ENCODE results near the gene DUT. TPM values are rescaled to one million over a fixed set of nuclear protein-coding genes. Genes with fewer than 3 reads are reported as not detected.

The DUT gene
- polyA plus RNA-seq, 3 donors = 138 to 149 (median 141) TPM

Other genes with a start within 250 kb of the DUT start
- 1 to 10 TPM in 1 of 3 donors, under 1 TPM in 2; 0.52 to 1.1 (median 0.61) TPM for gene SLC24A5, start 210.4 kb upstream of the DUT start, polyA plus RNA-seq (ENCODE audit: insufficient read length in 3 of 3)
- gene MYEF2, start 153.1 kb upstream of the DUT start, polyA plus RNA-seq (ENCODE audit: insufficient read length in 3 of 3) = 100 to 1,000 TPM in 2 of 3 donors, 10 to 100 TPM in 1; 95.6 to 112 (median 105) TPM
- gene CTXN2, start 139.8 kb upstream of the DUT start, polyA plus RNA-seq (ENCODE audit: insufficient read length in 3 of 3) = not detected
- 100 to 1,000 TPM; 418 to 735 (median 462) TPM for gene SLC12A1, start 125.1 kb upstream of the DUT start, polyA plus RNA-seq (ENCODE audit: insufficient read length in 3 of 3)

Measured in right renal cortex interstitium (tissue), 3 donors.